Measurements from ENCODE around the gene CD58. TPM values are rescaled to one million over a fixed set of nuclear protein-coding genes. Genes with fewer than 3 reads are reported as not detected.

CD58 gene
- total and polyA plus RNA-seq, 7 donors: 4.7 to 11.9 (median 7.8) TPM

- intact Hi-C loops (cut with DNase I): loop anchor here (5.0 kb wide), 2 partner anchors 46 to 61 kb away; no protein-coding TSS in a partner anchor
- DNase-seq (no peak), ATAC-seq (no peak)
- H3K27ac ChIP-seq: no peak overlapping the region
- TF ChIP-seq CTCF (IDR thresholded peaks at IDR 0.05): no peak
- peaks cover 23% of the 10 kb centered on the region for H3K4me1 ChIP-seq
- no peak overlapping the region for H3K4me3 ChIP-seq
- H3K27me3 ChIP-seq (ENCODE audit: insufficient read depth in 3 of 3, low read length in 2 of 3): no peaks in the 10 kb centered on the region
- WGBS, 3 donors: 90 to 94% (median 93%) methylated on average over 6 of the region's 6 CpGs
- no peaks in the 10 kb centered on the region for H3K36me3 ChIP-seq (ENCODE audit: insufficient read depth in 1 of 2, low read depth in 1 of 2)
- no peaks in the 10 kb centered on the region for H3K9me3 ChIP-seq
Observed at GRCh38 chr1:116478621-116479020, 92.2 kb downstream of the CD58 start.

- Histone ChIP-seq H3K4me3 (no peak overlapping the region), H3K36me3 (ENCODE audit: insufficient read depth in 1 of 2, low read depth in 1 of 2) (no peaks in the 10 kb centered on the region), H3K27ac (peak overlapping the region; percentile 80), H3K9me3 (no peaks in the 10 kb centered on the region), H3K27me3 (ENCODE audit: insufficient read depth in 3 of 3, low read length in 2 of 3) (no peaks in the 10 kb centered on the region), H3K4me1 (peaks cover 23% of the 10 kb centered on the region)
- ATAC-seq: peak in 3 of 4 donors; percentile 36 to 64 (median 47)
- intact Hi-C loops (cut with DNase I): loop anchor here (5.0 kb wide), 2 partner anchors 45 to 60 kb away; no protein-coding TSS in a partner anchor
- no peak for DNase-seq
- WGBS, 3 donors: 16 to 30% (median 17%) methylated on average over 3 of the region's 3 CpGs
- TF ChIP-seq CTCF (IDR thresholded peaks at IDR 0.05): no peak
Observed at GRCh38 chr1:116477429-116477828, 93.4 kb downstream of the CD58 start.

GRCh38 chr1:116476321-116476720 is 94.5 kb downstream of the CD58 start:
- peaks cover 23% of the 10 kb centered on the region for H3K4me1 ChIP-seq
- H3K4me3 ChIP-seq: no peak overlapping the region
- no peaks in the 10 kb centered on the region for H3K36me3 ChIP-seq (ENCODE audit: insufficient read depth in 1 of 2, low read depth in 1 of 2)
- 54 to 75% (median 57%) methylated on average over 3 of the region's 3 CpGs for WGBS, 3 donors
- H3K9me3 ChIP-seq: no peaks in the 10 kb centered on the region
- no peaks in the 10 kb centered on the region for H3K27me3 ChIP-seq (ENCODE audit: insufficient read depth in 3 of 3, low read length in 2 of 3)
- H3K27ac ChIP-seq: peak overlapping the region; percentile 80
- ATAC-seq (peak; percentile 36 to 85 (median 67)), DNase-seq (no peak)
- intact Hi-C loops (cut with DNase I): loop anchor here (5.0 kb wide), 2 partner anchors 44 to 59 kb away; no protein-coding TSS in a partner anchor
- no peak for TF ChIP-seq CTCF (IDR thresholded peaks at IDR 0.05)

GRCh38 chr1:116475850-116476218 is 95.0 kb downstream of the CD58 start:
- Histone ChIP-seq H3K4me1 (peaks cover 23% of the 10 kb centered on the region), H3K27ac (peak overlapping the region; percentile 80), H3K9me3 (no peaks in the 10 kb centered on the region), H3K27me3 (ENCODE audit: insufficient read depth in 3 of 3, low read length in 2 of 3) (no peaks in the 10 kb centered on the region), H3K4me3 (no peak overlapping the region), H3K36me3 (ENCODE audit: insufficient read depth in 1 of 2, low read depth in 1 of 2) (no peaks in the 10 kb centered on the region)
- DNase-seq (no peak), ATAC-seq (peak; percentile 2 to 37 (median 20))
- intact Hi-C loops (cut with DNase I): loop anchor here (5.0 kb wide), 2 partner anchors 44 to 59 kb away; no protein-coding TSS in a partner anchor
- 74 to 83% (median 77%) methylated on average over 7 of the region's 7 CpGs for WGBS, 3 donors
- no peak for TF ChIP-seq CTCF (IDR thresholded peaks at IDR 0.05)

Data from psoas muscle (tissue), 8 donors.